NCI-H187 treated with DMSO at 0.1 percent for 48 hours (cell line): ENCODE data around the gene SPAG4.

Experiments
- DNase-seq: peaks from one replicate; lab custom pipeline; 2025; lab: John Stamatoyannopoulos, UW

Gene SPAG4

GRCh38 chr20:35621560-35621946, 5.9 kb downstream of the SPAG4 start:
- no peak for DNase-seq

GRCh38 chr20:35625584-35626385, 10.2 kb downstream of the SPAG4 start:
- DNase-seq, result no peak

GRCh38 chr20:35626386-35627001, 10.9 kb downstream of the SPAG4 start:
- DNase-seq, result no peak

GRCh38 chr20:35627121-35627520, 11.5 kb downstream of the SPAG4 start:
- DNase-seq, result no peak

GRCh38 chr20:35629427-35630145, 14.0 kb downstream of the SPAG4 start:
- DNase-seq, result no peak

- DNase-seq, result no peak
Measured at GRCh38 chr20:35630636-35631035, 15.0 kb downstream of the SPAG4 start.

- no peak for DNase-seq
Measured at GRCh38 chr20:35632539-35633115, 17.0 kb downstream of the SPAG4 start.

- DNase-seq, result no peak
Measured at GRCh38 chr20:35635652-35636051, 20.0 kb downstream of the SPAG4 start.

GRCh38 chr20:35636095-35636494, 20.5 kb downstream of the SPAG4 start:
- DNase-seq, result no peak

GRCh38 chr20:35637276-35637675, 21.6 kb downstream of the SPAG4 start:
- DNase-seq, result no peak

GRCh38 chr20:35638751-35639150, 23.1 kb downstream of the SPAG4 start:
- DNase-seq, result no peak

- no peak for DNase-seq
Measured at GRCh38 chr20:35640724-35641123, 25.1 kb downstream of the SPAG4 start.

- no peak for DNase-seq
Measured at GRCh38 chr20:35641743-35642142, 26.1 kb downstream of the SPAG4 start.

- DNase-seq, result no peak
Measured at GRCh38 chr20:35643045-35643444, 27.4 kb downstream of the SPAG4 start.

- no peak for DNase-seq
Measured at GRCh38 chr20:35644806-35645205, 29.2 kb downstream of the SPAG4 start.

- DNase-seq, result no peak
Measured at GRCh38 chr20:35648836-35649235, 33.2 kb downstream of the SPAG4 start.

- no peak for DNase-seq
Measured at GRCh38 chr20:35650632-35651031, 35.0 kb downstream of the SPAG4 start.

GRCh38 chr20:35651958-35652357, 36.3 kb downstream of the SPAG4 start:
- DNase-seq, result no peak

- DNase-seq, result no peak
Measured at GRCh38 chr20:35652641-35653429, 37.2 kb downstream of the SPAG4 start.

GRCh38 chr20:35653430-35653734, 37.8 kb downstream of the SPAG4 start:
- no peak for DNase-seq

GRCh38 chr20:35653893-35654292, 38.3 kb downstream of the SPAG4 start:
- no peak for DNase-seq

- DNase-seq, result no peak
Measured at GRCh38 chr20:35654415-35654814, 38.8 kb downstream of the SPAG4 start.
